ENCODE data around the gene CYP2B6. TPM values are rescaled to one million over a fixed set of nuclear protein-coding genes. Genes with fewer than 3 reads are reported as not detected.

The CYP2B6 gene
- total RNA-seq = not detected in 3 replicates
- long read RNA-seq = 0 reads

- Mint-ChIP-seq H3K9me3 (ENCODE audit: low read depth) (peaks cover 15% of the 10 kb centered on the region), H3K27me3 (ENCODE audit: low read depth) (peaks cover 15% of the 10 kb centered on the region), H3K27ac (ENCODE audit: unreplicated experiment) (no peak within 1 kb of the TSS), H3K4me1 (ENCODE audit: low read depth) (no peaks in the 10 kb centered on the region), H3K36me3 (ENCODE audit: low read depth) (no peaks in the 10 kb centered on the region), H3K4me3 (ENCODE audit: unreplicated experiment) (no peak within 1 kb of the TSS)
- no peak for TF ChIP-seq CTCF (IDR thresholded peaks at IDR 0.05)
- DNase-seq (ENCODE audit: low spot score) = no peak
Observed at GRCh38 chr19:40990972-40991381, at the start of gene CYP2B6. TSS of gene CYP2B6 (plus strand) at chr19:40991282. CDS start at chr19:40991306, 24 bp downstream.

GRCh38 chr19:40941481-40942219 lies 49.4 kb upstream of the CYP2B6 start:
- Mint-ChIP-seq H3K4me3 (ENCODE audit: unreplicated experiment) (no peak overlapping the region), H3K36me3 (ENCODE audit: low read depth) (no peaks in the 10 kb centered on the region), H3K27me3 (ENCODE audit: low read depth) (peaks cover 16% of the 10 kb centered on the region), H3K27ac (ENCODE audit: unreplicated experiment) (no peak overlapping the region), H3K9me3 (ENCODE audit: low read depth) (peaks cover 3% of the 10 kb centered on the region), H3K4me1 (ENCODE audit: low read depth) (no peaks in the 10 kb centered on the region)
- no peak for TF ChIP-seq CTCF (IDR thresholded peaks at IDR 0.05)
- DNase-seq (ENCODE audit: low spot score) = no peak

DNA sequence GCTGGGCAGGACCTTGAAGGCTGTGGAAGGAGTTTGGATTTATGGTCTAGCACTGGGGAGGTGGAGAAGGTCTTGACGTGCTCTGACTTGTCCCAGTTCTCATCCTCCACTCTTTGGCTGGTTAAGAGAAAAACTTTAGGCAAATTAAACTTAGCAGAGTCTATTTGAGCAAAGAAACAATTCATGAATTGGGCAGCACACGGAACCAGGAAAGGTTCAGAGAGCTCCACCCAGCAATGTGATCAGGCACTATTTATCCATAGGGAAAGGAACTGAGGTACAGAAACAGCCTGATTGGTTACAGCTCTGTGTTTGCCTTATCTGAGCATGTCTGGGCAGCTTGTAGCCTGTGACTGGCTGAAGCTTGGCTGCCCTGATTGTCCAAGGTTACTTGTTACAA lies 45.4 kb upstream of the CYP2B6 start:
- H3K27ac Mint-ChIP-seq (ENCODE audit: unreplicated experiment) = no peak overlapping the region
- H3K4me1 Mint-ChIP-seq (ENCODE audit: low read depth) = no peaks in the 10 kb centered on the region
- H3K4me3 Mint-ChIP-seq (ENCODE audit: unreplicated experiment) = no peak overlapping the region
- TF ChIP-seq CTCF (IDR thresholded peaks at IDR 0.05) = no peak
- no peak for DNase-seq (ENCODE audit: low spot score)
- peaks cover 3% of the 10 kb centered on the region for H3K9me3 Mint-ChIP-seq (ENCODE audit: low read depth)
- H3K36me3 Mint-ChIP-seq (ENCODE audit: low read depth) = no peaks in the 10 kb centered on the region
- peaks cover 12% of the 10 kb centered on the region for H3K27me3 Mint-ChIP-seq (ENCODE audit: low read depth)

DNA sequence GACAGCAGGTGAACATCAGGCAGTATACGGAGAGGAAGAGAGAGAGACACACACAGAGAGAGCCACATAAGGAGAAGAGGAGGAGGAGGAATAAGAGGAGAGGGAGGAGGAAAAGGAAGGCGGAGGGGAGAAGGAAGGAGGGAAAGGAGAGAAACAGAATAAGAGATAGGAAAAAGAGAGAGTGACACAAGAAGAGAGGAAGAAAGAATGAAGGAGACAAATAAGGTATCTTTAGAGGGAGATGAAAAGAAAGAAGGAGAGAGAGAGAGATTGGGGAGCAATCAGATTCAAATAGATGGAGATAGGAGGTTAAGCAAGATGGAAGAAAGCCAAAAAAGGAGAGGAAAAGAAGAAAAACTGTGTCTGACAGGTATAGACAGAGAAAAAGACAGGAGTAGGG lies 44.0 kb upstream of the CYP2B6 start:
- Mint-ChIP-seq H3K4me1 (ENCODE audit: low read depth) (no peaks in the 10 kb centered on the region), H3K27ac (ENCODE audit: unreplicated experiment) (no peak overlapping the region), H3K9me3 (ENCODE audit: low read depth) (peaks cover 8% of the 10 kb centered on the region), H3K27me3 (ENCODE audit: low read depth) (peaks cover 12% of the 10 kb centered on the region), H3K4me3 (ENCODE audit: unreplicated experiment) (no peak overlapping the region), H3K36me3 (ENCODE audit: low read depth) (no peaks in the 10 kb centered on the region)
- no peak for TF ChIP-seq CTCF (IDR thresholded peaks at IDR 0.05)
- no peak for DNase-seq (ENCODE audit: low spot score)

GRCh38 chr19:40947573-40947972 lies 43.5 kb upstream of the CYP2B6 start:
- peaks cover 12% of the 10 kb centered on the region for H3K27me3 Mint-ChIP-seq (ENCODE audit: low read depth)

More at GRCh38 chr19:40947573-40947972, 43.5 kb upstream of the CYP2B6 start:
- Mint-ChIP-seq H3K9me3 (ENCODE audit: low read depth) (peaks cover 12% of the 10 kb centered on the region), H3K4me1 (ENCODE audit: low read depth) (no peaks in the 10 kb centered on the region), H3K27ac (ENCODE audit: unreplicated experiment) (no peak overlapping the region), H3K4me3 (ENCODE audit: unreplicated experiment) (no peak overlapping the region), H3K36me3 (ENCODE audit: low read depth) (no peaks in the 10 kb centered on the region)
- DNase-seq (ENCODE audit: low spot score) = no peak
- TF ChIP-seq CTCF (IDR thresholded peaks at IDR 0.05) = no peak
